Neural cell (in vitro differentiated cells): ENCODE data around the gene FAM193B.

Source experiments
- EP300 ChIP-seq: fragments of 450-650 bp; conservative IDR thresholded peaks from 2 replicates; pipeline ENCODE4 v1.6.1; 2014; ENCODE audit warnings: antibody characterized with exemption, mild to moderate bottlenecking, moderate library complexity; ENCODE audit not compliant: poor library complexity, severe bottlenecking
- EZH2 ChIP-seq: fragments of 200-600, 300-800 bp; shearing (Covaris generic), sonication (generic); IDR thresholded peaks from 2 replicates; pipeline ENCODE4 v1.6.1; 2014; ENCODE audit warnings: antibody characterized with exemption, low read length, borderline replicate concordance, mild to moderate bottlenecking; ENCODE audit not compliant: insufficient read depth, poor library complexity, severe bottlenecking
- POLR2AphosphoS5 ChIP-seq: IDR thresholded peaks from 2 replicates; pipeline ENCODE4 v1.6.1; 2012
- RAD21 ChIP-seq: fragments of 450-650 bp; conservative IDR thresholded peaks from 2 replicates; pipeline ENCODE4 v1.6.1; 2014; ENCODE audit warnings: antibody characterized with exemption, mild to moderate bottlenecking, moderate library complexity
- SMC3 ChIP-seq: fragments of 450-650 bp; conservative IDR thresholded peaks from 2 replicates; pipeline ENCODE4 v1.6.1; 2014; ENCODE audit warnings: antibody characterized with exemption, mild to moderate bottlenecking, moderate library complexity; ENCODE audit not compliant: poor library complexity
- TAF1 ChIP-seq: IDR thresholded peaks from 2 replicates; pipeline ENCODE4 v1.6.1; 2012; ENCODE audit warnings: low read depth
- TF ChIP-seq, protein P1 (sequence below): fragments of 450-650 bp; IDR thresholded peaks from 2 replicates; pipeline ENCODE4 v1.5.1; 2014; ENCODE audit warnings: antibody characterized with exemption, mild to moderate bottlenecking, moderate library complexity; ENCODE audit not compliant: poor library complexity, severe bottlenecking

DNA sequence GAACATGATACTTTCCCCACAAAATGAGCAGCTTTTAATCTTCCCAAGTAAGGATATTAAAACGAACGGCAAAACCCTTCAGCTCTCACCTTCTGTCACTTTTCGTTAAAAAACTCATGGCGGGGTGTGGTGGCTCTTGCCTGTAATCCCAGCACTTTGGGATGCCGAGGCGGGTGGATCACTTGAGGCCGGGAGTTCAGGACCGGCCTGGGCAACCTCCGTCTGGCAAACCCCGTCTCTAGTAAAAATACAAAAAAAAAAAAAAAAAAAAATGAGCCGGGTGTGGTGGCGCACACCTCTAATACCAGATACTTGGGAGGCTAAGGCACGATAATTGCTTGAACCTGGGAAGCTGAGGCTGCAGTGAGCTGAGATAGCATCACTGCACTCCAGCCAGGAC lies 38.5 kb upstream of the FAM193B start:
- TF ChIP-seq POLR2AphosphoS5 (no peak), EZH2 (no peak), SMC3 (no peak), TAF1 (no peak), EP300 (no peak), RAD21 (no peak)
- TF ChIP-seq, protein P1, sequence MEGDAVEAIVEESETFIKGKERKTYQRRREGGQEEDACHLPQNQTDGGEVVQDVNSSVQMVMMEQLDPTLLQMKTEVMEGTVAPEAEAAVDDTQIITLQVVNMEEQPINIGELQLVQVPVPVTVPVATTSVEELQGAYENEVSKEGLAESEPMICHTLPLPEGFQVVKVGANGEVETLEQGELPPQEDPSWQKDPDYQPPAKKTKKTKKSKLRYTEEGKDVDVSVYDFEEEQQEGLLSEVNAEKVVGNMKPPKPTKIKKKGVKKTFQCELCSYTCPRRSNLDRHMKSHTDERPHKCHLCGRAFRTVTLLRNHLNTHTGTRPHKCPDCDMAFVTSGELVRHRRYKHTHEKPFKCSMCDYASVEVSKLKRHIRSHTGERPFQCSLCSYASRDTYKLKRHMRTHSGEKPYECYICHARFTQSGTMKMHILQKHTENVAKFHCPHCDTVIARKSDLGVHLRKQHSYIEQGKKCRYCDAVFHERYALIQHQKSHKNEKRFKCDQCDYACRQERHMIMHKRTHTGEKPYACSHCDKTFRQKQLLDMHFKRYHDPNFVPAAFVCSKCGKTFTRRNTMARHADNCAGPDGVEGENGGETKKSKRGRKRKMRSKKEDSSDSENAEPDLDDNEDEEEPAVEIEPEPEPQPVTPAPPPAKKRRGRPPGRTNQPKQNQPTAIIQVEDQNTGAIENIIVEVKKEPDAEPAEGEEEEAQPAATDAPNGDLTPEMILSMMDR = no peak
